Heart right ventricle (tissue), 16 donors: ENCODE data around the gene SS18L1. TPM values are rescaled to one million over a fixed set of nuclear protein-coding genes. Genes with fewer than 3 reads are reported as not detected.

ENCODE experiments used
- ATAC-seq, 8 donors: fragments of 200-7000 bp; cut with Tn5 transposase; one replicate each; pipeline ENCODE4 v1.9.1; 2020; ENCODE audit warnings: mild to moderate bottlenecking in 8 of 8, moderate library complexity in 8 of 8, moderate number of reproducible peaks in 1 of 8
- DNase-seq, 2 donors: peaks; one replicate each; pipeline ENCODE4 v3.0.0-alpha.2; 2020
- H3K27ac ChIP-seq, 10 donors: fragments of 200-600 bp; sonication (generic) in 2 of 10; one replicate each; pipeline versions ENCODE4 v1.5.0 to v1.8.0; 2020 to 2022; ENCODE audit warnings: mild to moderate bottlenecking in 3 of 10
- H3K27me3 ChIP-seq, 7 donors: fragments of 200-600 bp; one replicate each; pipeline ENCODE4 v1.8.0; 2021 to 2022; ENCODE audit warnings: mild to moderate bottlenecking in 2 of 7
- H3K36me3 ChIP-seq, 9 donors: fragments of 200-600 bp; sonication (generic) in 1 of 9; one replicate each; pipeline versions ENCODE4 v1.5.0 to v1.8.0; 2020 to 2022; ENCODE audit warnings: mild to moderate bottlenecking in 2 of 9
- H3K4me1 ChIP-seq, 9 donors: fragments of 200-600 bp; sonication (generic) in 1 of 9; one replicate each; pipeline versions ENCODE4 v1.5.0 to v1.8.0; 2020 to 2022; ENCODE audit warnings: mild to moderate bottlenecking in 4 of 9
- H3K4me3 ChIP-seq, 10 donors: fragments of 200-600 bp; sonication (generic) in 2 of 10; one replicate each; pipeline versions ENCODE4 v1.5.0 to v1.8.0; 2020 to 2022; ENCODE audit warnings: mild to moderate bottlenecking in 7 of 10, moderate library complexity in 2 of 10
- H3K9me3 ChIP-seq, 11 donors: fragments of 200-600 bp in 10 of 11; sonication (generic) in 2 of 11; one replicate each; pipeline versions ENCODE4 v1.5.0 to v1.8.0; 2013 to 2022; ENCODE audit warnings: mild to moderate bottlenecking in 2 of 11, control low read depth in 1 of 11, moderate library complexity in 1 of 11
- WGBS, 2 donors: extraction: QIAGEN DNeasy Blood & Tissue Kit; methylation state at CpG; one replicate each; pipeline ENCODE4 v1.1.7; 2013; ENCODE audit warnings: inconsistent platforms in 1 of 2; 5-methylcytosine and 5-hydroxymethylcytosine counted together
- intact Hi-C, 10 donors: fragments of 100-400 bp; cut with DNase I; formaldehyde crosslinking; loops; one replicate each; pipeline versions ENCODE4 v1.11.1 to v1.14.2; 2022
- polyA plus RNA-seq, 2 donors: library from polyadenylated mRNA; stranded (reverse); fragments of 200-250 nt; gene quantifications; one replicate each; pipeline ENCODE4 v1.2.3, GENCODE V29; 2013
- total RNA-seq, 10 donors: library from RNA; stranded (reverse); fragmentation: NEBNext Ultra II Directional in 3 of 10; extraction: Animal tissue kit (Norgen Biotek cat#: 25700) in 3 of 10; gene quantifications; one replicate each; pipeline versions ENCODE4 v1.2.1 to v1.2.4, GENCODE V29; 2021 to 2023
- TF ChIP-seq, protein P1 (sequence below), 9 donors: fragments of 200-600 bp; sonication (generic) in 2 of 9; IDR thresholded peaks; one replicate each; pipeline versions ENCODE4 v1.5.0 to v1.8.0; 2021 to 2022; ENCODE audit warnings: antibody characterized with exemption in 9 of 9, mild to moderate bottlenecking in 5 of 9, moderate library complexity in 1 of 9
- donor health status: Arrhythmogenic right ventricular cardiomyopathy.
- donor health status: ischemic (EF 13 %, LVEDD 7.1; RV severe dilation, severe dysfunction).
- donor health status: healthy with polysubstance abuse.
- donor health status: DM: no; HTN: yes; CAD: no.
- donor health status: DM: no; HTN: no; CAD: no.
- donor health status: ischemic (EF 25% LVEDD 6.9; RV normal size, moderate dysfunction).
- donor health status: ischemic (EF 25% LVEDD 5.7; RV mildly dilated, moderate dysfunction).
- donor health status: healthy.
- donor health status: DM: yes; HTN: yes; CAD: no.
- donor health status: Ischemic cardiomyopathy.
- donor health status: ischemic (EF 35%, LVEDD 5.7; RV mildly dilated, moderate dysfunction).
- donor health status: nonischemic (EF 11% LVEDD 7.7; RV severe dilation, severe dysfunction).
- donor health status: DM: yes; HTN: yes; CAD: no.
- donor health status: PGD.
- donor health status: ischemic (EF 29% LVEDD 5.4; RV normal size, mild dysfunction).
- donor health status: nonischemic (EF 23%, LVEDD 6.1; RV moderate dilation, normal function).

SS18L1 gene
- total and polyA plus RNA-seq, 12 donors: 5.2 to 22.3 (median 7.4) TPM

DNA sequence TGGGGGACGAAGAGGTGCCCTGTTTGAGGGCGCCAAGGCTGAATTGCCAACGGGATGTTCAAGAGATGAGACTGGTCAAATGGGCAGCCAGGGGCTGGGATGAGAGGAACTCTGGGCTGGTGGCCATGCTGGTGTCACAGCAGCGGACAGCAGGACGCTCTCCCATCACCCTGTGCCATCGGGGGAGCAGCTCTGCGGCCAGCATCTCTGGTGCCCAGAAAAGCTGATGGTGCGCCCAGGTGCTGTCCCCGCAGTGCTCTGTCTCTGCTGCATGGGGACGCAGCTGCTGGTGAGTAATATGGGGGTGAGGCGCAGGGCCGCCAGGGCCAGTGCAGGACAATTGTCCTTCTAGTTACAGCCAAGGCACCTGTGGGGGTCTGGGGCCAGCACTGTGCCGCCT, 81.5 kb downstream of the SS18L1 start:
- intact Hi-C loops: no loop called here
- Histone ChIP-seq H3K4me1 (peaks cover 3 to 13% (median 8%) of the 10 kb centered on the region in 9 donors), H3K27me3 (peaks cover 20 to 66% (median 49%) of the 10 kb centered on the region in 7 donors), H3K27ac (no peak overlapping the region), H3K9me3 (no peaks in the 10 kb centered on the region), H3K4me3 (no peak overlapping the region), H3K36me3 (no peaks in the 10 kb centered on the region)
- no peak for DNase-seq
- 91 to 92% methylated on average over 13 of the region's 13 CpGs for WGBS, 2 donors
- no peak for ATAC-seq
- TF ChIP-seq, protein P1, sequence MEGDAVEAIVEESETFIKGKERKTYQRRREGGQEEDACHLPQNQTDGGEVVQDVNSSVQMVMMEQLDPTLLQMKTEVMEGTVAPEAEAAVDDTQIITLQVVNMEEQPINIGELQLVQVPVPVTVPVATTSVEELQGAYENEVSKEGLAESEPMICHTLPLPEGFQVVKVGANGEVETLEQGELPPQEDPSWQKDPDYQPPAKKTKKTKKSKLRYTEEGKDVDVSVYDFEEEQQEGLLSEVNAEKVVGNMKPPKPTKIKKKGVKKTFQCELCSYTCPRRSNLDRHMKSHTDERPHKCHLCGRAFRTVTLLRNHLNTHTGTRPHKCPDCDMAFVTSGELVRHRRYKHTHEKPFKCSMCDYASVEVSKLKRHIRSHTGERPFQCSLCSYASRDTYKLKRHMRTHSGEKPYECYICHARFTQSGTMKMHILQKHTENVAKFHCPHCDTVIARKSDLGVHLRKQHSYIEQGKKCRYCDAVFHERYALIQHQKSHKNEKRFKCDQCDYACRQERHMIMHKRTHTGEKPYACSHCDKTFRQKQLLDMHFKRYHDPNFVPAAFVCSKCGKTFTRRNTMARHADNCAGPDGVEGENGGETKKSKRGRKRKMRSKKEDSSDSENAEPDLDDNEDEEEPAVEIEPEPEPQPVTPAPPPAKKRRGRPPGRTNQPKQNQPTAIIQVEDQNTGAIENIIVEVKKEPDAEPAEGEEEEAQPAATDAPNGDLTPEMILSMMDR (IDR thresholded peaks at IDR 0.05): no peak

DNA sequence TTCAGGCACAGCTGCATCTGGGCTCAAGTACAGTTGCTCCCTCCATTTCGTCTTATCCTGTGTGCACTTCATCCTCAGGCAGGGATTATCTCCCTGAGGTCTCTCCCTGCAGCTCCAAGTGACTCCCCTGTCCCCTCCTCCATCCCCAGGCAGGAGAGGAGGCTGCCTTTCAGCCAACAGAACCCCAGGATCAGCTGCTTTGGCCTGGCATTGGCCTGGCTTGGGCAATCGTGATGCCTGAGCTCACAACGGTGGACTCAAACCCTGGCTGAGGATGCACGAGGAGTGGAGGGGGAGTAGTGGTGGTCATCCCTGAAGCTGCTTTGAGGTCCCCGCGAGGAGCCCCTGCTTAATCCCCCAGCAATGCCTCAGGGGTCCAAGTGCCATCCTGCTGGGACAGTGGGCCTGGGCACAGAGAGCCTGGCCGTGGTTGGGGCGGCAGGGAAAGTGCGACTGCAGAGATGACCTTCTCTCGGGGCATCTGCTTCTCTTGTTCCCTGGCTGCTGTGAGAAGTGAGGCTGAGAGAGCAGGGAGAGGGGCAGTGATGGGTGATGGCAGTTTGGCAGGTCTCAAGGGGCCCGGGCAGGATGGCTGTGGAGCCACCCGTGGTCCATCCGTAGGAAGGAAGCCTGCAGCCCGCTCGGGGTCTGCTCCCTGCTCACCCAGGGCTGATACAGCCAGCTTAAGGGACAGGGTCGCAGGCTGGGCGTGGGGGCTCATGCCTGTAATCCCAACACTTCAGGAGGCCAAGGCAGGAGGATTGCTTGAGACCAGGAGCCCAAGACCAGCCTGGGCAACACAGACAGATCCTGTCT, 82.5 kb downstream of the SS18L1 start:
- Histone ChIP-seq H3K36me3 (no peaks in the 10 kb centered on the region), H3K4me1 (peaks cover 0 to 5% (median under 1%) of the 10 kb centered on the region in 9 donors), H3K9me3 (no peaks in the 10 kb centered on the region), H3K27me3 (peaks cover 14 to 58% (median 41%) of the 10 kb centered on the region in 7 donors), H3K27ac (no peak overlapping the region), H3K4me3 (no peak overlapping the region)
- TF ChIP-seq, protein P1 (IDR thresholded peaks at IDR 0.05): no peak
- DNase-seq (no peak), ATAC-seq (no peak)
- intact Hi-C loops: no loop called here
- 74 to 81% methylated on average over 17 of the region's 17 CpGs for WGBS, 2 donors

DNA sequence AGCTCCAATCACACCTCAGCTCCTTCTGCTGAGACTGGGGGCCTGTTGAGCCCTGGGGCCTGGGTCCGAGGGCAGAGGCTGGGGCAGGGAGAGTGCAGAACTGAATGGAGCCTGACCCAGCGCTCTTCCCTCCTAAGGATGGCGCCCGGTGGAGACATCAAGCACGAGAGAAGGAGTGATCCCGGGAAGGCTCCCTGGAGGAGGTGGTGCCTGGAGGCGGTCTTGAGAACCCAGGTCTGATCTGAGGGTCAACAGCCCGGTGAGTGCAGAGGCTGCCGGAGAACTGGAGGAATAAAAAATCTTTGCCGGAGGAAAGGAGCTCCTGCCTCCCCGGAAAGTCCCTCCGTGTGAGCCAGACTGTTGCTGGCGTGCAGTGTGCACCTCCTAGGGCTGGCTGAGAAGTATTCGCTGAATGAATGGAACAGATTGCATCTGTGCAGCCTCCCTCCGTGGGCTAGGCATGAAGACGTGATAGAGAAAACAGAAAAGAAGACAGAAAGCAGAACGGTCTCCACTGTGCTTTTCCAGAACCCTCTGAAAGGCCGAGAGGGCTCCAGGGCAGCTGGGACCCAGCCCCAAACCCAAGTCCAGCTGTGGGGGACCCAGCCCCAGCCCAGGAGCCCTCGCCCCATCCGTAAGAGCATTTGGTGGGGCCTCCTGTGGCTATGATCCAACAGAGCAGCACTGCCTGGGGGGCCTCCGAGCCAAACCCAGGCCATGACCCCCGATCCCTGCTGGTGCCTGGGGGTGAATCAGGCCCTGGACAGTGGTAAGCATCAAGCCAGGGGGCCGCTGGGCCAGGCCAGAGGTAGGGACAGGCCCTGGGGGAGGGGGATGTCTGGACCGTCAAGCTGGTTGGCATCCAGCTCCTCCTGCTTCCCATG, 83.4 kb downstream of the SS18L1 start:
- TF ChIP-seq, protein P1 (IDR thresholded peaks at IDR 0.05): no peak
- H3K27ac ChIP-seq: no peak overlapping the region
- DNase-seq (no peak), ATAC-seq (no peak)
- H3K9me3 ChIP-seq: no peaks in the 10 kb centered on the region
- intact Hi-C loops: no loop called here
- H3K27me3 ChIP-seq: peaks cover 8 to 49% (median 32%) of the 10 kb centered on the region in 7 donors
- 71 to 72% methylated on average over 24 of the region's 24 CpGs for WGBS, 2 donors
- no peaks in the 10 kb centered on the region for H3K36me3 ChIP-seq
- H3K4me3 ChIP-seq: no peak overlapping the region
- peaks cover 0 to 3% (median 0%) of the 10 kb centered on the region in 9 donors for H3K4me1 ChIP-seq

DNA sequence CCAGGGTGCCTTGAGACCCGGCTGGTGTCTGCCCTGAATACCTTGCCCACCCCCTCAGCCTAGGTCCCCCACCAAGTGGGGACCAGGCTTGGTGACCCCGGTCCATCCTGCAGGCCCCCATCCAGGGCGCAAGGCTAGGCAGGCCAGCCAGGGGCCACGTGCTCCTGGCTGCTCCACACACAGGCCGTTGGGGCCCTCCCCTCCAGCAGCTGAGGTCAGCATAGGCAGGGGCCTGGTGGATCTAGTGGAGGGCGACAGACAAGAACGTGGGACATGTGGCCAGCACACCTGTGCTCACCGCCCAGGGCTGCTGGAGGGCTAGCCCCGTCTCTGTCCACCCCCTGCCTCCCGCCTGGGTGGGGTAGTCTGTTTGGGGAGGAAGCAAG, 84.0 kb downstream of the SS18L1 start:
- Histone ChIP-seq H3K36me3 (no peaks in the 10 kb centered on the region), H3K9me3 (no peaks in the 10 kb centered on the region), H3K4me1 (peaks cover 0 to 3% (median 0%) of the 10 kb centered on the region in 9 donors), H3K4me3 (no peak overlapping the region), H3K27ac (no peak overlapping the region), H3K27me3 (peaks cover 2 to 43% (median 26%) of the 10 kb centered on the region in 7 donors)
- ATAC-seq: peak in 2 of 8 donors; percentile 11 to 15
- TF ChIP-seq, protein P1 (IDR thresholded peaks at IDR 0.05): no peak
- intact Hi-C loops: no loop called here
- no peak for DNase-seq
- 63 to 67% methylated on average over 10 of the region's 10 CpGs for WGBS, 2 donors
